HAP-1 (cell line): ENCODE results near the gene CFAP70.
"Not testable (repeated sequence)": the region's sequence is repeated elsewhere in the genome, so short reads cannot be mapped to it uniquely, and the experiment has no call there.

Experiments used
- DNase-seq, 2 experiments: peaks; one replicate each; pipeline ENCODE4 v3.0.0-alpha.2; 2016 to 2020; ENCODE audit warnings: low spot score in 2 of 2
- H3K27me3 ChIP-seq: fragments of 250-450 bp; sonication (Bioruptor Pico); 2 replicates; pipeline ENCODE4 v1.5.1; 2020; ENCODE audit warnings: low read depth, mild to moderate bottlenecking, moderate library complexity
- H3K36me3 ChIP-seq: fragments of 250-450 bp; sonication (Bioruptor Pico); replicated peaks from 2 replicates; pipeline ENCODE4 v1.5.1; 2020; ENCODE audit warnings: mild to moderate bottlenecking
- H3K4me1 ChIP-seq: fragments of 250-450 bp; sonication (Bioruptor Pico); 2 replicates; pipeline ENCODE4 v1.5.1; 2020; ENCODE audit warnings: mild to moderate bottlenecking
- H3K4me3 ChIP-seq: fragments of 250-450 bp; sonication (Bioruptor Pico); 2 replicates; pipeline ENCODE4 v1.5.1; 2020; ENCODE audit warnings: mild to moderate bottlenecking, moderate library complexity
- H3K9me3 ChIP-seq: fragments of 250-450 bp; sonication (Bioruptor Pico); 2 replicates; pipeline ENCODE4 v1.5.1; 2020; ENCODE audit warnings: mild to moderate bottlenecking, moderate library complexity
- in situ Hi-C: fragments of 300-500 bp; cut with MboI; formaldehyde crosslinking; loops from 3 replicates; pipeline ENCODE4 v1.14.3; 2020; ENCODE audit warnings: low sequenced_read_pairs, inconsistent platforms, mixed read lengths

The CFAP70 gene

DNA sequence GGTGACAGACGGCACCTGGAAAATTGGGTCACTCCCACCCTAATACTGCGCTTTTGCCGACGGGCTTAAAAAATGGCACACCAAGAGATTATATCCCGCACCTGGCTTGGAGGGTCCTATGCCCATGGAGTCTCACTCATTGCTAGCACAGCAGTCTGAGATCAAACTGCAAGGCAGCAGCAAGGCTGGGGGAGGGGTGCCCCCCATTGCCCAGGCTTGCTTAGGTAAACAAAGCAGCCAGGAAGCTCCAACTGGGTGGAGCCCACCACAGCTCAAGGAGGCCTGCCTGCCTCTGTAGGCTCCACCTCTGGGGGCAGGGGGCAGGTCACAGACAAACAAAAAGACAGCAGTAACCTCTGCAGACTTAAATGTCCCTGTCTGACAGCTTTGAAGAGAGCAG is 35.1 kb downstream of the CFAP70 start:
- H3K4me3 ChIP-seq, H3K9me3 ChIP-seq, DNase-seq, H3K4me1 ChIP-seq, H3K27me3 ChIP-seq, H3K36me3 ChIP-seq, in situ Hi-C loops: not testable (repeated sequence)

DNA sequence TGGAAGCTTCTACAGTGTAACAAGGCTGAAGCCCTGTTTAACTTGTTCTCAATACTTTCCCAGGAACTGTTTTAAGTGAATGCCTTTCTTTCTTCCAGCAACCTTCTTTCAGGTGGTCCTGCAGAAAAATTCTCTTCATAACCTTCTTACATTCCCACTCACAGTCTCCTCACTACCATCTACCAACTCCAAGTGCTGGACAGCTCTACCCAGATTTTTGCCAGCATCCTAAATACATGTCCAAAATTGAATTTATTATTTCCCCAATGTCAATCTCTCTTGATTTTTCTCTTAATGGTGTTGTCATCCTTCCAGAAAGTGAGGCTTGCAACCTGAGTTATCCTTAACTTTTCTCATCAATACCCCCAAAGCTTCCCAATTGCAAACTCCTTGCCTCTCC is 48.2 kb downstream of the CFAP70 start:
- in situ Hi-C loops, result no loop called here
- H3K4me1 ChIP-seq, result no peaks in the 10 kb centered on the region
- H3K4me3 ChIP-seq, result no peak overlapping the region
- DNase-seq, result no peak
- no peaks in the 10 kb centered on the region for H3K9me3 ChIP-seq
- no peaks in the 10 kb centered on the region for H3K36me3 ChIP-seq
- H3K27me3 ChIP-seq, result peaks cover 7% of the 10 kb centered on the region; the same call in 1 of the 2 replicates

DNA sequence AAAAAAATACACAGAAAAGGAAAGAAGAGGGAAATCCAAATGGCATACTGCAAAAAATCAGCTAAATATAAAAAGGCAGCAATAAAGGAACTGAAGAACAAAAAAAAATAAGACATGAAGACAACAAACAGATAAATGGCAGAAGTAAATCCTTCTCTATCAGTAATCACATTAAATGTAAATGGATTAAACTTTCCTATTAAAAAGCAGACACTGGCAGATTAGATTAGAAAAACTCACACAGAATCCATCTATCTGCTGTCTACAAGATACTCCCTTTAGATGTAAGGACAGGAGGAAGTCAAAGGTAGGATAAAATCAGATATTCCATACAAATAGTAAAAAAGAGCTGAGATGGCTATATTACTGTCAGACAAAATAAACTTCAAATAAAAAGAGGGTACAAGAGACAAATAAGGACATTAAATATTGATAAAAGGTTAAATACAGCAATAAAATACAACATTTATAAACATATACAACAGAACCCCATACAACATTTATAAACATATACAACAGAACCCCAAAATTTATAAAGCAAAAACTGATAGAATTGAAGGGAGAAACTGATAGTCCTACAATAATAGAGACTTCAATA is 51.4 kb downstream of the CFAP70 start:
- Histone ChIP-seq H3K36me3 (no peaks in the 10 kb centered on the region), H3K27me3 (peaks cover 4% of the 10 kb centered on the region; the same call in 1 of the 2 replicates), H3K9me3 (no peaks in the 10 kb centered on the region), H3K4me1 (no peaks in the 10 kb centered on the region), H3K4me3 (no peak overlapping the region)
- no peak for DNase-seq
- in situ Hi-C loops, result no loop called here

DNA sequence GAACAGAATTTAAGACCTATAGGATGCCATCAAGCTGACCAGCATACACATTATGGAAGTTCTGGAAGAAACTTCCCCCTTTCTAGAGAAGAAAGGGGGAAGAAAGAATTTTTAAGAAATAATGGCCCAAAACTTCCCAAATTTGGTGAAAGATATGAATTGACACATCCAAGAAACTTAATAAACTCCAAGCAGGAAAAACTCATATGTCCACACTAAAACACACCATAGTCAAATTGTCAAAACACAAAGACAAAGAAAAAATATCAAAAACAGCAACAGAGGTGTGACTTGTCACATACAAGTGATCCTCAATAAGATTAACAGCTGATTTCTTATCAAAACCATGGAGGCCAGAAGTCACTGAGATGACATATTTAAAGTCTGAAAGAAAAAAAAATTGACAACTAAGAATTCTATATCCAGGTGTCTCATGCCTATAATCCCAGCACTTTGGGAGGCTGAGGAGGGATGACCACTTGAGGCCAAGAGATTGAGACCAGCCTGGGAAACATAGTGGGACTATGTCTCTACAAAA is 52.4 kb downstream of the CFAP70 start:
- H3K4me3 ChIP-seq, result no peak overlapping the region
- no peaks in the 10 kb centered on the region for H3K4me1 ChIP-seq
- in situ Hi-C loops, result no loop called here
- H3K27me3 ChIP-seq, result no peaks in the 10 kb centered on the region
- DNase-seq, result no peak
- H3K9me3 ChIP-seq, result no peaks in the 10 kb centered on the region
- H3K36me3 ChIP-seq, result no peaks in the 10 kb centered on the region

DNA sequence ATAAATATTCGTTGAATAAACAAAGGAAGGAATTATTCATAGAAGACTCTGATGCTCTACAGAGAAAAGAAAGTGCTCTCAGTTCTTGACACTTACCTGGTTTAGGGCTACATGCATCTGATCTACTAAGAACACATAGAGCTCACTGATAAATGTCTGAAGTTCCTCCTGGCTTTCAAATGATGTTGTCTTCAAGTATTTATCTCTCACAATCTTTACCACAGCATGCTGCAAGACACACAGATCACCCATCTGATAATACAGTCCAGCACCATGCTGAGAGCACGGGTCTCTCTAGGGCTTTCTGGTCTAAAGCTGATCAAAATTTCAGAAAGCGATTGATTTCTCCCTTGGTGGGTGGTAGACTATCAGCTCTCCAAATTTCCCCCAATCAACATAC is 61.7 kb downstream of the CFAP70 start:
- Histone ChIP-seq H3K9me3 (no peaks in the 10 kb centered on the region), H3K36me3 (no peaks in the 10 kb centered on the region), H3K27me3 (no peaks in the 10 kb centered on the region; the same call in 1 of the 2 replicates), H3K4me1 (no peaks in the 10 kb centered on the region), H3K4me3 (no peak overlapping the region)
- no peak for DNase-seq
- in situ Hi-C loops, result no loop called here

DNA sequence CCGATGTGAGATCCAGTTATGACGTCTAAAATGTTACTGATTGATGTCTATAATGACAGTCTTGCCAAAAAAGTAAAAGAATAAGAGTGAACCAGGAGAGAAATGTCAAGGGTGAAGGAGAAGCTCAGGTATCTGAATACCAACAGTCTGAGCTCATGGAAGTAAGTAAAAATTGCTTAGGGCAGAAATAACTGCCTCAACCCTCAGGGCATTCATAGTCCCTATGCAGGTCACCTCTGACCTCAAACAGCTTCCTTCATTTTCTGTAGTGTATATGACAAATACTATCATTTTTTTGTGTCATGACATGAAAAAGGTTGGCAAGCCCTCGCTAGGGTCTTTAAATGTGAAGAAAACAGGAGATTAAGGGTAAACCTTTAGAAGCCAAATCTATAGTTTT is 65.2 kb downstream of the CFAP70 start:
- H3K36me3 ChIP-seq, result no peaks in the 10 kb centered on the region

DNA sequence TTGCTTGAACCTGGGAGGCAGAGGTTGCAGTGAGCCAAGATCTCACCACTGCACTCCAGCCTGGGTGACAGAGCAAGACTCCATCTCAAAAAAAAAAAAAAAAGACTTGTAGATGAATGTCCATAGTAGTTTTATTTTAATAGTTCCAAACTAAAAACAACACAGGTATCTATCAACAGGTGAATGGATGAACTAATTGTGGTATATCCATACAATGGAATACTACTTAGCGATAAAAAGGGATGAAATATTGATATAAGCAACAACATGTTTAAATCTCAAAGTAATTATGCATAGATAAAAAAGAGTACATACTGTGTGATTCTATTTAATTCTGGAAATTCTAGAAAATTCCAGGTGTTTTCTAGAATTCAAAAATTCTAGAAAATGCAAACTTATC is 68.7 kb downstream of the CFAP70 start:
- no peak overlapping the region for H3K4me3 ChIP-seq
- no peaks in the 10 kb centered on the region for H3K27me3 ChIP-seq
- no peaks in the 10 kb centered on the region for H3K4me1 ChIP-seq
- DNase-seq, result no peak
- in situ Hi-C loops, result no loop called here
- H3K36me3 ChIP-seq, result no peaks in the 10 kb centered on the region
- no peaks in the 10 kb centered on the region for H3K9me3 ChIP-seq

More for the DNA sequence above, 65.2 kb downstream of the CFAP70 start:
- no peaks in the 10 kb centered on the region; the same call in 1 of the 2 replicates for H3K27me3 ChIP-seq
- in situ Hi-C loops, result no loop called here
- no peak overlapping the region for H3K4me3 ChIP-seq
- no peak for DNase-seq
- no peaks in the 10 kb centered on the region for H3K4me1 ChIP-seq
- H3K9me3 ChIP-seq, result no peaks in the 10 kb centered on the region

DNA sequence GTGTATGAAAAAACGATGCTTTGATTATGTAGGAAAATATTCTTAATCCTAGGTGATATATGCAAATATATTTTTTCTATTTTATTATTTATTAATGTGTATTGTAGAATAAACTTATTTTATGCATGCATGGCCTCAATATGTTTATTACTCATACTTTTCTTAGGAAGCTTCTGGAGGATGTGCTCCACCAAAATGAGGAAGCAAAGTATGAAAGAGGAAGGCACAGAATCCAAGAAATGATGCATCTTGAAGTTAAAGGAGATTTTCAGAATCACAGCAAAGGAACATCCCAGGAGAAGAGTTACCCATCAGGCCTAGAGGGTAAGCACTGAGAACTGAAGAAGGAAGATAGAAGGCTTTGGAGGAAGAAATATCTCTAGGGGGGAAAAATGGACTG is 71.2 kb downstream of the CFAP70 start:
- in situ Hi-C loops, result no loop called here

DNA sequence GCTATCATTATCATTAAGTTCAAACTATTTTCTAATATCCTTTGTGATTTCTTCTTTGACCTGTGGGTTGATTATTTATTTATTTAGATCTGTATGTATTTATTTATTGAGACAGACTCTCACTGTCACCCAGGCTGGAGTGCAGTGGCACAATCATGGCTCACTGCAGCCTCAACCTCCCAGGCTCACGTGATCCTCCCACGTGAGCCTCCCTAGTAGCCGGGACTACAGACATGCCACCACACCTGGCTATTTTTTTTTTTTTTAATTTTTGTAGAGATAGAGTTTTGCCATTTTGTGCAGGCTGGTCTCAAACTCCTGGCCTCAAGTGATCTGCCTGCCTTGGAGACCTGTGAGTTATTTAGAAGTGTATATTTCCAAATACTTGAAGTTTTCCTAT is 77.6 kb downstream of the CFAP70 start:
- in situ Hi-C loops, result no loop called here
- DNase-seq, result no peak
- Histone ChIP-seq H3K4me3 (no peak overlapping the region), H3K36me3 (no peaks in the 10 kb centered on the region), H3K9me3 (no peaks in the 10 kb centered on the region), H3K27me3 (no peaks in the 10 kb centered on the region), H3K4me1 (no peaks in the 10 kb centered on the region)

More for the DNA sequence above, 71.2 kb downstream of the CFAP70 start:
- Histone ChIP-seq H3K4me3 (no peak overlapping the region), H3K9me3 (no peaks in the 10 kb centered on the region), H3K27me3 (no peaks in the 10 kb centered on the region), H3K4me1 (no peaks in the 10 kb centered on the region), H3K36me3 (no peaks in the 10 kb centered on the region)
- no peak for DNase-seq

DNA sequence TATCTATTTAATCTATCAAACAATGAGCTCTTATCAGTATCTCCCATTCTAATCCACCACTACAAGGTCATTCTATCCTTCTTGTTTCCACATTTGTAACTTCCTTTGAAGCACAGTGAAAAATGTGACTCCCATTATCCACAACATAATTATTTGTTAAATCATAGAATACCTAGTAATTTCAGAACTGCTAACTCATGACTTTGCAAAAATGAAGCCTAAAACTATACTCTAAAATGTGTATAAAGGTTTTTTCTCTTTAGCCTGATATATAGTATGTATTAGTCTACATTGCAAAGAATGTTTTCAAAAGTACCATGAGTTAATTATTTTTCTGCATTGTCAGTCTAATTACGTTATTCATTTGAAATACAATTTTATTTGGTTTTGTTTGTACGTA is 94.2 kb downstream of the CFAP70 start:
- Histone ChIP-seq H3K27me3 (peaks cover 4% of the 10 kb centered on the region), H3K9me3 (no peaks in the 10 kb centered on the region), H3K4me3 (no peak overlapping the region), H3K4me1 (no peaks in the 10 kb centered on the region; the same call in 1 of the 2 replicates), H3K36me3 (no peaks in the 10 kb centered on the region)
- in situ Hi-C loops, result no loop called here
- no peak for DNase-seq

DNA sequence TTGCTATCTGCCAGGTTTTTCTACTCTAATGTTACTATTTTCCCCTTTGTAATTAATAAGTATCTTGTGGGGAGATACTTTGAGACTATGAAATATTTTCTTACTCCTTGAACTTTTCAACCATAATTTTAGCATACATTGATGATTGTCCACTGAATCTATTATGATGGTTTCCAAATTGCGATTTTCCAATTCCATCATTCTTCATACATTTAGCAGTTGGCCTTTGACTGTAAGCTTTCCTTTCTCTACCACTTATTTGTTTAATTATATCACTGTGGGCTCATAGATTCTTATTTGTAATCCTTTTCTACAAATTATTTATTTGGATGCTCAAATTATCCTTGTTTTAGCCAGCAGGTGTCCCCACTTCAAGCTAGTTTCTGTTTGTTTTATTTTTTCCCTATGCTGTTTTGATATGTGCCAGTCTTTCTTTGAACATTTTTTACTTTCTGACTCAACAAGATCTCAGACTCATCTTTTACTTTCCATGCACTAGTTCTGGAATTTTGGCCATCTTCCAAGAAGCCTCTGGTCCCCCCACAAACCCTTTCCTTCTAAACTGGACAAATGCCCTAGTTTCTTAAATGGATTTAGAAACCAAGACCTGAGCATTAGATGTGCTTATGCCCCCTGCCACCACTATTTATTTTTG is 94.8 kb downstream of the CFAP70 start:
- in situ Hi-C loops, result no loop called here

DNA sequence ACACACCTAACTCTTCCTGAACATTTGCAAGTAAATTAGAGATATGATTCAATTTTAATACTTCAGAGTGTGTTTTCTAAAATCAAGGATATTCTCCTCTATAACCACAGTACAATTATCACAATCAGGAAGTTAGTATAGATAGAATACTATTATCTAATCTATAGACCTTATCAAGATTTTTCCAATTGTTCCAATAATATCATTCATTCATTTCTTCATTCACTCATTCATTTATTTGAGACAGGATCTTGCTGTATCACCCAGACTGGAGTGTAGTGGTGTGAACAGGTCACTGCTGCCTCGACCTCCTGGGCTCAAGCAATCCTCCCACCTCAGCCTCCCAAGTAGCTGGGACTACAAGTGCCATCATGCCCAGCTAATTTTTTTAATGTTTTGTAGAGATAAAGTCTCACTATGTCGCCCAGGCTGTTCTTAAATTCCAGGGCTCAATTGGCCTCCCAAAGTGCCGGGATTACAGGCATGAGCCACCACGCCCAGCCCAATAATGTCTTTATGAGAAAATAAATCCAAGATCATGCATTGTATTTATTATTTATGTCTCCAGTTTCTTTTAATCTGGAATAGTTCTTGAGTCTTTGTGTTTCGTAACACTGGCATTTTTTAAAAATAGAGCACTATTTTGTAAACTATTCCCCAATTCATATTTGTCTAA is 95.6 kb downstream of the CFAP70 start:
- no peak for DNase-seq
- in situ Hi-C loops, result no loop called here
- H3K4me1 ChIP-seq, result no peaks in the 10 kb centered on the region; the same call in 1 of the 2 replicates
- no peaks in the 10 kb centered on the region for H3K36me3 ChIP-seq
- no peaks in the 10 kb centered on the region for H3K9me3 ChIP-seq
- H3K4me3 ChIP-seq, result no peak overlapping the region
- H3K27me3 ChIP-seq, result peaks cover 4% of the 10 kb centered on the region

More for the DNA sequence above, 94.8 kb downstream of the CFAP70 start:
- H3K9me3 ChIP-seq, result no peaks in the 10 kb centered on the region
- H3K4me1 ChIP-seq, result no peaks in the 10 kb centered on the region; the same call in 1 of the 2 replicates
- no peak for DNase-seq
- no peaks in the 10 kb centered on the region for H3K36me3 ChIP-seq
- no peak overlapping the region for H3K4me3 ChIP-seq
- peaks cover 4% of the 10 kb centered on the region for H3K27me3 ChIP-seq

DNA sequence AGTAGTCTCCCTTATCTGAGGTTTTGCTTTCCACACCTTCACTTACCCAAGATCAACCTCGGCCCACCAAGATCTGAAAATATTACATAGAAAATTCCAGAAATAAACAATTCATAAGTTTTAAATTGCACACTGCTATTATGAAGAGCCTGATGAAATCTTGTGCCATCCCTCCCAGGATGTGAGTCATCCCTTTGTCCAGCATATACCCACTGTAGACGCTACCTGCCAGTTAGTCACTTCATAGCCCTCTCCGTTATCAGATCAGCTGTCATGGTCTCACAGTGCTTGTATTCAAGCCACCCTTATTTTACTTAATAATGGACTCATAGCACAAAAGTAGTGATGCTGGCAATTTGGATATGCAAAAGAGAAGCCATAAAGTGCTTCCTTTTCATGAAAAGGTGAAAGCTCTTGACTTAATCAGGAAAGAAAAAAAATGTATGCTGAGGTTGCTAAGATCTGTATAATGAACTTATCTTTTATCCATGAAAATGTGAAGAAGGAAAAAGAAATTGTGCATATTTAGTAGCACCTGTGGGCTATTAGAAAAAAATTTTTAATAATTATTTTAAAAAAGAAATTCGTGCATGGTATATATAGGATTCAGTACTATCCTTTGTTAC is 96.4 kb downstream of the CFAP70 start:
- H3K27me3 ChIP-seq, result no peaks in the 10 kb centered on the region
- H3K9me3 ChIP-seq, result no peaks in the 10 kb centered on the region
- no peak overlapping the region for H3K4me3 ChIP-seq
- no peaks in the 10 kb centered on the region; the same call in 1 of the 2 replicates for H3K4me1 ChIP-seq
- in situ Hi-C loops, result no loop called here
- no peaks in the 10 kb centered on the region for H3K36me3 ChIP-seq
- no peak for DNase-seq
